Measurements from ENCODE around the gene TMEM116.

The TMEM116 gene

DNA sequence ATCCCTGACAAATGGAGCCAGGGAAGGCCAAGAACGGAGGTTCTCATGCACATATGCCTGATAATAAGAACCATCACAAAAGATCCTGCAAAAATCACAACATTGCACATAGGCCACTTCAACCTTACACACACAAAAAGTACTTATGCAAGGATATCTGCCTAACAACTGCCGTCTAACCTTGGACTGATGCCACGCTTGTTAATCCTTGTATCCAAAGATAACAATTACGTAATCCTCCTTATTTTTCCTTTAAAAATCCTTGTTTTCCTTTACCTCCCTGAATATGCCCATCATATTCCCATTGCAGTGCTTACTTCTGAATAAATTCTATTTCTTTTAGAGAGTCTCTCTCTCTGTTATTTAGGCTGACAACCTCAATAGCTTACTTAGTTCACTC lies 59.5 kb downstream of the TMEM116 start:
- TF ChIP-seq ZBTB7A (IDR thresholded peaks at IDR 0.05; ENCODE audit: low read depth) (no peak), RAD21 (IDR thresholded peaks at IDR 0.05; ENCODE audit: low read depth) (no peak), TEAD4 (IDR thresholded peaks at IDR 0.05) (no peak), CREB1 (IDR thresholded peaks at IDR 0.05; ENCODE audit: low read depth) (no peak), TCF12 (IDR thresholded peaks at IDR 0.05; ENCODE audit: low read depth) (no peak), EGR1 (IDR thresholded peaks at IDR 0.05) (no peak), EP300 (IDR thresholded peaks at IDR 0.05; ENCODE audit: borderline replicate concordance) (no peak), YY1 (IDR thresholded peaks at IDR 0.05; ENCODE audit: low read depth) (no peak), CEBPB (IDR thresholded peaks at IDR 0.05) (no peak)
- TF ChIP-seq, protein P1, sequence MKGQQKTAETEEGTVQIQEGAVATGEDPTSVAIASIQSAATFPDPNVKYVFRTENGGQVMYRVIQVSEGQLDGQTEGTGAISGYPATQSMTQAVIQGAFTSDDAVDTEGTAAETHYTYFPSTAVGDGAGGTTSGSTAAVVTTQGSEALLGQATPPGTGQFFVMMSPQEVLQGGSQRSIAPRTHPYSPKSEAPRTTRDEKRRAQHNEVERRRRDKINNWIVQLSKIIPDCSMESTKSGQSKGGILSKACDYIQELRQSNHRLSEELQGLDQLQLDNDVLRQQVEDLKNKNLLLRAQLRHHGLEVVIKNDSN (IDR thresholded peaks at IDR 0.05) = no peak

DNA sequence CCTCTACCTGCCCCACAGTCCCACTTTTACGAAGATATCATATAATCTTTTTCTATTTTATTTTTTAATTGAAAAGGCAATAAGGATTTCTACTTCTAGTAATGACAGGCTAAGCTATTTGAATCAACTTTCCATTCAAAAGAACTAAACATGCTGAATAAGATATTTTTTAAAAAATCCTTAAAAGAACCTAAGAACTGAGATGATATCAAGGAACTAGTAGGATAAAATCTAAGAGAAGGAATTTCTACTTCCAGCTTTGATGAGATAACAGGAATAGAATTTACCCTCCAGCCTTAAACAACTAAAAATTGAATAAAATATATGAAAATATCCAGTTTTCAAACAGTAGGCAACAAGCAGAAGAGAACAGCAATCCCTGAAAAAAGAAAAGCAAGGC lies 69.0 kb downstream of the TMEM116 start:
- TF ChIP-seq EGR1 (IDR thresholded peaks at IDR 0.05) = no peak
- TF ChIP-seq CREB1 (IDR thresholded peaks at IDR 0.05; ENCODE audit: low read depth) = no peak
- no peak for TF ChIP-seq TAF1 (IDR thresholded peaks at IDR 0.05; ENCODE audit: low read depth)
- TF ChIP-seq, protein P2, sequence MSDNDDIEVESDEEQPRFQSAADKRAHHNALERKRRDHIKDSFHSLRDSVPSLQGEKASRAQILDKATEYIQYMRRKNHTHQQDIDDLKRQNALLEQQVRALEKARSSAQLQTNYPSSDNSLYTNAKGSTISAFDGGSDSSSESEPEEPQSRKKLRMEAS (IDR thresholded peaks at IDR 0.05) = no peak
- TF ChIP-seq, protein P3, sequence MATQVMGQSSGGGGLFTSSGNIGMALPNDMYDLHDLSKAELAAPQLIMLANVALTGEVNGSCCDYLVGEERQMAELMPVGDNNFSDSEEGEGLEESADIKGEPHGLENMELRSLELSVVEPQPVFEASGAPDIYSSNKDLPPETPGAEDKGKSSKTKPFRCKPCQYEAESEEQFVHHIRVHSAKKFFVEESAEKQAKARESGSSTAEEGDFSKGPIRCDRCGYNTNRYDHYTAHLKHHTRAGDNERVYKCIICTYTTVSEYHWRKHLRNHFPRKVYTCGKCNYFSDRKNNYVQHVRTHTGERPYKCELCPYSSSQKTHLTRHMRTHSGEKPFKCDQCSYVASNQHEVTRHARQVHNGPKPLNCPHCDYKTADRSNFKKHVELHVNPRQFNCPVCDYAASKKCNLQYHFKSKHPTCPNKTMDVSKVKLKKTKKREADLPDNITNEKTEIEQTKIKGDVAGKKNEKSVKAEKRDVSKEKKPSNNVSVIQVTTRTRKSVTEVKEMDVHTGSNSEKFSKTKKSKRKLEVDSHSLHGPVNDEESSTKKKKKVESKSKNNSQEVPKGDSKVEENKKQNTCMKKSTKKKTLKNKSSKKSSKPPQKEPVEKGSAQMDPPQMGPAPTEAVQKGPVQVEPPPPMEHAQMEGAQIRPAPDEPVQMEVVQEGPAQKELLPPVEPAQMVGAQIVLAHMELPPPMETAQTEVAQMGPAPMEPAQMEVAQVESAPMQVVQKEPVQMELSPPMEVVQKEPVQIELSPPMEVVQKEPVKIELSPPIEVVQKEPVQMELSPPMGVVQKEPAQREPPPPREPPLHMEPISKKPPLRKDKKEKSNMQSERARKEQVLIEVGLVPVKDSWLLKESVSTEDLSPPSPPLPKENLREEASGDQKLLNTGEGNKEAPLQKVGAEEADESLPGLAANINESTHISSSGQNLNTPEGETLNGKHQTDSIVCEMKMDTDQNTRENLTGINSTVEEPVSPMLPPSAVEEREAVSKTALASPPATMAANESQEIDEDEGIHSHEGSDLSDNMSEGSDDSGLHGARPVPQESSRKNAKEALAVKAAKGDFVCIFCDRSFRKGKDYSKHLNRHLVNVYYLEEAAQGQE (IDR thresholded peaks at IDR 0.05; ENCODE audit: low read depth) = no peak
- no peak for TF ChIP-seq RAD21 (IDR thresholded peaks at IDR 0.05; ENCODE audit: low read depth)

DNA sequence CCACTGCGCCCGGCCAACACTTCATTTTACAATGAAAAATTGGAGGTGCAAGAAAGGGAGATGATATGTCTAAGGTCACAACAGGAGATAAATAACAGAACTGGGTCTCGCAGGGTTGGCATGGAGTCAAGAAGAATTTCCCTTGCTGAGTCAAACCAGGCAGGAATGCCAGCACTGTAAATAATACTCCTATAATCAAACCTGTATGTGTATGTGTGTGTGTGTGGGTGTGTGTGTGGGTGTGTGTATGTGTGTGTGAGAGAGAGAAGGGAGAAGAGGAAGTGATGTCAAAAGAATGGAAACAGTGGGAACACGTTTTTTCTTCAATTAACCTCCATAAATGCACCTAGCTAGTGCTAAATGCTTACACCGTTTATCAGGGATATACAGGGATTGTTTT lies 70.4 kb downstream of the TMEM116 start:
- TF ChIP-seq RAD21 (IDR thresholded peaks at IDR 0.05; ENCODE audit: low read depth) = no peak

DNA sequence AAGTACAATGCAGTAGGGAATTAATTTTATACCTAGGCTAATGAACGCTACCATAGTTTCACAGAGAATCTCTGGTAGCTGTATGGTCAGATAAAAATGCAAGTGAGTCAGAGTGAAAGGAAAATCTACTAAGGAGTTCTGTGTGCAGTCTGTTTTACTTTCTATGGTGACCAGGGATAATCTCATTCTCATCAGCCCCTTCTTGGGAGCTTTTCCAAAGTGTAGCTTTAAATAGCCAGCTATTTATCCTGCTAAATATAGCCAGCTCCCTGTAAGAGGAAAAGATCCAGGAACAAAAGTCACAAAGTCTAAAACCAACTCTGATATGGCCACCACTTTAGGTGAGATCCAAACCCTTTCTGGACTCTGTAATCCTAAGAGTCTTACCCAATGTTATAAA lies 75.5 kb downstream of the TMEM116 start:
- no peak for TF ChIP-seq FOXM1 (IDR thresholded peaks at IDR 0.05; ENCODE audit: borderline replicate concordance, low read depth)
- no peak for TF ChIP-seq CREB1 (IDR thresholded peaks at IDR 0.05; ENCODE audit: low read depth)
- TF ChIP-seq, protein P3 (IDR thresholded peaks at IDR 0.05; ENCODE audit: low read depth) = no peak
- no peak for TF ChIP-seq TEAD4 (IDR thresholded peaks at IDR 0.05)
- no peak for TF ChIP-seq YY1 (IDR thresholded peaks at IDR 0.05; ENCODE audit: low read depth)
- no peak for TF ChIP-seq CEBPB (IDR thresholded peaks at IDR 0.05)
- no peak for TF ChIP-seq EP300 (IDR thresholded peaks at IDR 0.05; ENCODE audit: borderline replicate concordance)
- TF ChIP-seq, protein P2 (IDR thresholded peaks at IDR 0.05) = no peak
- no peak for TF ChIP-seq RAD21 (IDR thresholded peaks at IDR 0.05; ENCODE audit: low read depth)
- TF ChIP-seq NFIC (IDR thresholded peaks at IDR 0.05) = no peak
- TF ChIP-seq TCF12 (IDR thresholded peaks at IDR 0.05; ENCODE audit: low read depth) = no peak
- TF ChIP-seq, protein P1 (IDR thresholded peaks at IDR 0.05) = no peak
- no peak for TF ChIP-seq EGR1 (IDR thresholded peaks at IDR 0.05)
- no peak for TF ChIP-seq ZBTB7A (IDR thresholded peaks at IDR 0.05; ENCODE audit: low read depth)

DNA sequence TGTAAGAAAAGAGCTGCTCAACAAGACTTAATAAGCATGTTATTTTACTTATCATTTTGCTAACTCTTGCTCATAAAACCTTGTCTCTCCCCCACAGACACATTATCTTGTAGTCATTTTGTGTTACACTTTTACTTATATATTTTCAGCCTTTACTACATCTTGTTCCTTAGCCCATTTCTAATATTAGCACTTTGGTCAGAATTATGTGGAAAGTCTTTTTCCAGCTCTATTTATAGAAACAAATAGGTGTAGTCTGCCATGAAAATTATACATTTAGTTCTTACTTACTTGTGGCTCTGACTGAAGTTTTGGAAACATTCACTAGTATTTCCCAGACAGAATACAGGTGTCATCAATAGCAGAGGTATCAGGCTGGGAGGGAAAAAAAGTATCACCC lies 76.1 kb downstream of the TMEM116 start:
- TF ChIP-seq TEAD4 (IDR thresholded peaks at IDR 0.05) (no peak), TCF12 (IDR thresholded peaks at IDR 0.05; ENCODE audit: low read depth) (no peak), ZBTB7A (IDR thresholded peaks at IDR 0.05; ENCODE audit: low read depth) (no peak), TAF1 (IDR thresholded peaks at IDR 0.05; ENCODE audit: low read depth) (no peak), CREB1 (IDR thresholded peaks at IDR 0.05; ENCODE audit: low read depth) (no peak), NFIC (IDR thresholded peaks at IDR 0.05) (no peak), RAD21 (IDR thresholded peaks at IDR 0.05; ENCODE audit: low read depth) (no peak), FOXM1 (IDR thresholded peaks at IDR 0.05; ENCODE audit: borderline replicate concordance, low read depth) (no peak), EGR1 (IDR thresholded peaks at IDR 0.05) (no peak), YY1 (IDR thresholded peaks at IDR 0.05; ENCODE audit: low read depth) (no peak)
- TF ChIP-seq, protein P3 (IDR thresholded peaks at IDR 0.05; ENCODE audit: low read depth) = no peak
- TF ChIP-seq, protein P2 (IDR thresholded peaks at IDR 0.05) = no peak
- TF ChIP-seq, protein P1 (IDR thresholded peaks at IDR 0.05) = no peak

Measured in Ishikawa (cell line).